Measurements from ENCODE around the gene TBC1D9. TPM values are rescaled to one million over a fixed set of nuclear protein-coding genes. Genes with fewer than 3 reads are reported as not detected.

The TBC1D9 gene
- total and polyA plus RNA-seq, 11 donors: 4.6 to 26.5 (median 13.3) TPM

DNA sequence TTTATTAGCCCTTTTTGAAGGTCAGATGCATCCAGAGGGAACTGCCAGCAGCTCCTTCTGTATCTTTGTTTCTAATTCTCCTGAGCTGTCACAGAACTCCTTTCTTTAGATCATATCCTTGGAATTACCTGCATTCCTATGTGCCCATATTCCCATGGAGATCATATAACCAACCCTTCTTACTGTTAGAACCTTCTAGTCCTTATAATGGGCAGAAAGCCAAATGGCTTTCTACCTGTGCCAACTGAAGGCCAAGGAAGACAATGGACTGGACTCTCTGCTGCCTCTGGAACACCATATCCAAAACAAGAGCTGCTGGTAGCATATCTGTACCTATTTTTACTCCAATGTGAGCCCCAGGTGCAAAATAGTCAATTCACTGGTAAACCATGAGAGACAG is 60.7 kb downstream of the TBC1D9 start:
- H3K4me1 ChIP-seq: peaks cover 0 to 49% (median 20%) of the 10 kb centered on the region in 12 donors
- H3K36me3 ChIP-seq: peaks cover 0 to 28% (median 9%) of the 10 kb centered on the region in 9 donors
- no peaks in the 10 kb centered on the region for H3K27me3 ChIP-seq
- H3K27ac ChIP-seq: no peak overlapping the region
- ATAC-seq: no peak
- H3K9me3 ChIP-seq: no peaks in the 10 kb centered on the region
- no peak for TF ChIP-seq POLR2A (IDR thresholded peaks at IDR 0.05)
- TF ChIP-seq, protein P1, sequence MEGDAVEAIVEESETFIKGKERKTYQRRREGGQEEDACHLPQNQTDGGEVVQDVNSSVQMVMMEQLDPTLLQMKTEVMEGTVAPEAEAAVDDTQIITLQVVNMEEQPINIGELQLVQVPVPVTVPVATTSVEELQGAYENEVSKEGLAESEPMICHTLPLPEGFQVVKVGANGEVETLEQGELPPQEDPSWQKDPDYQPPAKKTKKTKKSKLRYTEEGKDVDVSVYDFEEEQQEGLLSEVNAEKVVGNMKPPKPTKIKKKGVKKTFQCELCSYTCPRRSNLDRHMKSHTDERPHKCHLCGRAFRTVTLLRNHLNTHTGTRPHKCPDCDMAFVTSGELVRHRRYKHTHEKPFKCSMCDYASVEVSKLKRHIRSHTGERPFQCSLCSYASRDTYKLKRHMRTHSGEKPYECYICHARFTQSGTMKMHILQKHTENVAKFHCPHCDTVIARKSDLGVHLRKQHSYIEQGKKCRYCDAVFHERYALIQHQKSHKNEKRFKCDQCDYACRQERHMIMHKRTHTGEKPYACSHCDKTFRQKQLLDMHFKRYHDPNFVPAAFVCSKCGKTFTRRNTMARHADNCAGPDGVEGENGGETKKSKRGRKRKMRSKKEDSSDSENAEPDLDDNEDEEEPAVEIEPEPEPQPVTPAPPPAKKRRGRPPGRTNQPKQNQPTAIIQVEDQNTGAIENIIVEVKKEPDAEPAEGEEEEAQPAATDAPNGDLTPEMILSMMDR (IDR thresholded peaks at IDR 0.05): no peak
- H3K4me3 ChIP-seq: no peak overlapping the region
- no peak for DNase-seq
- intact Hi-C loops (cut with DNase I): loop anchor here in 3 of 10 donors (5.0 to 10.0 kb wide), 2 partner anchors 59 to 62 kb away; partner anchors contain the start of gene TBC1D9 (in 3 of the 3)

DNA sequence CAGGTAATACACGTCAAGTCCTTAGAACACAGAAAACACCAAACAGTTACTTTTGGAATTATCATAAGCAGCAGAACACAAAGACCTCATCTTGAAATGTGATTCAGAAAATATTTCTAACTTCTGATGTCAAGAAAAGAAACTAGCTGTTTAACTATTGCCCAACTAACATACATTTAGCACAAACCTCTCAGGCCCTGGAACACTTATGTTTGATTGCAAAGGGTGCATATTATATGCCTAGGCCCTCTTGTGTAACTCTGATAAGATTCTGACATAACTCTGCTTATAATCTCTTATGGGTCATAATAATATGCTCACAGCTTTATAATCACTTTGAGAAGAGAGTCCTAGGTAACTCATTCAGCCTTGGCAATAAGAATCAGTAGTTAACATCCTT is 62.6 kb downstream of the TBC1D9 start:
- Histone ChIP-seq H3K4me1 (peaks cover 0 to 64% (median 27%) of the 10 kb centered on the region in 12 donors), H3K9me3 (no peaks in the 10 kb centered on the region), H3K36me3 (peaks cover 0 to 9% (median 2%) of the 10 kb centered on the region in 9 donors), H3K27ac (no peak overlapping the region), H3K27me3 (no peaks in the 10 kb centered on the region), H3K4me3 (no peak overlapping the region)
- TF ChIP-seq, protein P1 (IDR thresholded peaks at IDR 0.05): no peak
- TF ChIP-seq POLR2A (IDR thresholded peaks at IDR 0.05): no peak
- DNase-seq: no peak
- no peak for ATAC-seq
- WGBS, 4 donors: 55 to 68% (median 60%) methylated on average over 1 of the region's 1 CpG
- intact Hi-C loops (cut with DNase I): loop anchor here in 5 of 10 donors (5.0 to 10.0 kb wide), 2 partner anchors 61 to 64 kb away; partner anchors contain the start of gene TBC1D9 (in 5 of the 5)

DNA sequence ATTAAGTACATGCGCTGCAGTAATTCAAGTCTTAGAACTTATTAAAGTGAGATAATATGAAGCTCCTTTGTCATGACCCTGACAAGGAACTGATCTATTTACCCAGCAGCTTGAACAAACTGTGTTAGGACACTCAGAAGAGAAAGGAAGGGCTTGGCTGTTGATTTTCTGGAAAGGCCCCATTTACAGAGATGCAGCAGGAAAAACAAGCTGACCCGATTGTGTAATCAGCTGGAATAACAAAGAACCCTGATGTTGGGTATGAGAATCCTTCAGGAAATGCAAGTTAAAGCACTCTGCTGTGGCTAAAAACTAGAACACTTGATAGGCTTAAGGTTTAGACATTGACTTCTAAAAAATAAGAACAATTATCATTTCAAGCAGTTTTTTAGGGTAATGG is 64.8 kb downstream of the TBC1D9 start:
- TF ChIP-seq POLR2A (IDR thresholded peaks at IDR 0.05): no peak
- TF ChIP-seq, protein P1 (IDR thresholded peaks at IDR 0.05): no peak
- H3K36me3 ChIP-seq: no peaks in the 10 kb centered on the region
- ATAC-seq (peak; percentile 45 to 71 (median 64)), DNase-seq (no peak)
- 48 to 65% (median 56%) methylated on average over 2 of the region's 2 CpGs for WGBS, 4 donors
- H3K4me3 ChIP-seq: no peak overlapping the region
- peak overlapping the region in 10 of 12 donors; percentile 14 to 66 (median 46) for H3K27ac ChIP-seq
- H3K9me3 ChIP-seq: no peaks in the 10 kb centered on the region
- intact Hi-C loops (cut with DNase I): loop anchor here in 5 of 10 donors (5.0 to 10.0 kb wide), 2 partner anchors 63 to 66 kb away; partner anchors contain the start of gene TBC1D9 (in 5 of the 5)
- peaks cover 0 to 71% (median 23%) of the 10 kb centered on the region in 12 donors for H3K4me1 ChIP-seq
- no peaks in the 10 kb centered on the region for H3K27me3 ChIP-seq

DNA sequence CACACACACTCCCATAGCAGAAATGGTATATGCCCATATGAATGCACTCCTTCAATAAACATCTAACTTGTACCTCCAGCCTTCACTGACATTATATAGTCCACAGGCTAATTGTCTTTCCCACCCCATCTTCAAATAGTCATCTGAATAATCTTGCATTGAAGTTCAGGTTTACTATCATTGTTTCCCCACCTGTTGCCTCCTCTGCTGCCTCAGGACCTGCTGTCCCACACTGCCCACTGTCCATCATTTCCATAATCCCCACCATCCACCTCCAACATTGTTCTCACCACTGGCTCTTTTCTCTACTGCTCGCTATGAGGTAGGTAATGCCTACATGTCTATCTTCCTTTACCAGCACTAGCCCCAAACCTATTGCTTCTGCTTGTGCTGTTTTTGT is 66.1 kb downstream of the TBC1D9 start:
- Histone ChIP-seq H3K9me3 (no peaks in the 10 kb centered on the region), H3K4me1 (peaks cover 0 to 64% (median 20%) of the 10 kb centered on the region in 12 donors), H3K36me3 (peaks cover 0 to 12% (median 11%) of the 10 kb centered on the region in 9 donors), H3K27ac (peak overlapping the region in 7 of 12 donors; percentile 0 to 66 (median 54)), H3K27me3 (no peaks in the 10 kb centered on the region), H3K4me3 (no peak overlapping the region)
- no peak for ATAC-seq
- intact Hi-C loops (cut with DNase I): loop anchor here in 5 of 10 donors (5.0 to 10.0 kb wide), 2 partner anchors 65 to 67 kb away; partner anchors contain the start of gene TBC1D9 (in 5 of the 5)
- no peak for DNase-seq
- TF ChIP-seq, protein P1 (IDR thresholded peaks at IDR 0.05): no peak
- TF ChIP-seq POLR2A (IDR thresholded peaks at IDR 0.05): no peak
- 97 to 100% (median 99%) methylated on average over 1 of the region's 1 CpG for WGBS, 4 donors
